Midbrain (tissue), 1 donor: ENCODE measurements around the gene TFDP2.
"Not testable (repeated sequence)": the region's sequence is repeated elsewhere in the genome, so short reads cannot be mapped to it uniquely, and the experiment has no call there.

Experiments used
- DNase-seq: peaks from one replicate; lab custom pipeline; 2025; lab: John Stamatoyannopoulos, UW

TFDP2 gene, protein sequence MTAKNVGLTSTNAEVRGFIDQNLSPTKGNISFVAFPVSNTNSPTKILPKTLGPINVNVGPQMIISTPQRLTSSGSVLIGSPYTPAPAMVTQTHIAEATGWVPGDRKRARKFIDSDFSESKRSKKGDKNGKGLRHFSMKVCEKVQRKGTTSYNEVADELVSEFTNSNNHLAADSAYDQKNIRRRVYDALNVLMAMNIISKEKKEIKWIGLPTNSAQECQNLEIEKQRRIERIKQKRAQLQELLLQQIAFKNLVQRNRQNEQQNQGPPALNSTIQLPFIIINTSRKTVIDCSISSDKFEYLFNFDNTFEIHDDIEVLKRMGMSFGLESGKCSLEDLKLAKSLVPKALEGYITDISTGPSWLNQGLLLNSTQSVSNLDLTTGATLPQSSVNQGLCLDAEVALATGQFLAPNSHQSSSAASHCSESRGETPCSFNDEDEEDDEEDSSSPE

GRCh38 chr3:142148792-142149672 lies at the start of gene TFDP2:
TFDP2 (minus strand) TSS chr3:142149544; CDS start chr3:142101749, 47,795 bp downstream.
- peak; percentile 94 for DNase-seq

DNA sequence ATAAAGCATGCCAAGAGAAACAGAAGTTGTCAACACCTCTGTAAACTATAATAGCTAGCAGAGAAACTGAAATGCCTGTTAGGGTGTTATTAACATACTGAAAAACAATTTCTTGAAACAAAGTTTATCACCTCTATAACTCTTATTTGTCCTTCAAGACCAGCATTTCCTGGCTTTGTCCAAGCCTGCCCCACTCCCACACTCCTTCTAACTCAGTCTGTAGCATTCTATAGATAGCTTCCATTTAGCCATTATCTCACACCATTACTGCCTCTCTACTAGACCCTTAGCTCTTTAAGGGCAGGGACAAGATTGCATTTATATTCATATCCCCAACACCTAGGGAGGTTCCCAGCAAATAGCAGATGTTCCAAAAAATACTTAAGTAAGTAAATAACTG lies 39.5 kb upstream of the TFDP2 start:
- no peak for DNase-seq

- DNase-seq: peak; percentile 9
Measured at GRCh38 chr3:142180761-142181362, 31.5 kb upstream of the TFDP2 start.

- DNase-seq: no peak
Measured at GRCh38 chr3:142175478-142175877, 26.1 kb upstream of the TFDP2 start.

- DNase-seq: no peak
Measured at GRCh38 chr3:142174559-142174958, 25.2 kb upstream of the TFDP2 start.

GRCh38 chr3:142168514-142168913 lies 19.2 kb upstream of the TFDP2 start:
- DNase-seq: no peak

DNA sequence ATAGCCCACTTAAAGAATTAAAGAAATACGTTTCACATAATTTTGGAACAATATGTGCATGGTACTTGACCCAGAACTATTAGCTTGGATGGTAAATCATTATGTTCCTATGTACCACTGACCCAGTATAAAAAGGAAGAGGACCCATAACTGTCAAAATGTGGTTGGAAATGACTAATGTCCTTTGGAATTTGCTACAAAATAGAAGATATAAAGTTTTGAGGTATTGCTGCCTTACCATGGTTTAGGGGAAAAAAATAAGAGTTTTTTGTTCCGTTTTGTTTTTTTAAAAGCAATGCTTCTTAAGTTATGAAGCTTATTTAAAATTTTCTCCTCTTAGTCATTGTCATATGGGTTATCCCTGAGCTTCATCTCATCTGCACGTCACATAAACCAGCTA lies 15.8 kb upstream of the TFDP2 start:
- no peak for DNase-seq

GRCh38 chr3:142159083-142159740 lies 9.9 kb upstream of the TFDP2 start:
- no peak for DNase-seq

GRCh38 chr3:142154186-142154585 lies 4.8 kb upstream of the TFDP2 start:
- no peak for DNase-seq

DNA sequence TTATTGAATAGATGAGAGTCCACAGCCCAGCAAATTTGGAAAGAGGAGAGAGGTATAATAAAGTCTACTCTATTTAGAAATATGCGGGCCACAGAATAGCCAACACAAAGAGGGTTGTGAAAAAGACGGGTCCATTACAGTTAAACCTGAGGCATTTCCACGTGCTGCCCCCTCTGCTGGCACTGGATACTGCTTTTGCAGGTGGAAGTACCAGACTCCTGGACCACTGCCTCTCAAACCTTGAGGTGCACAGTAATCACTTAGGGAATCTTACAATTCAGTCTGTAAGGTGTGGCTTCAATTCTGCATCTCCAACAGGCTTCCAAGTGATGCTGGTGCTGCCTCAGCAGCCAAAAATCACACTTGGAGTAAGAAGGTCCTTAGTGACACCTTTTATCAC lies 3.0 kb upstream of the TFDP2 start:
- no peak for DNase-seq

GRCh38 chr3:142151828-142152227 lies 2.5 kb upstream of the TFDP2 start:
- no peak for DNase-seq

DNA sequence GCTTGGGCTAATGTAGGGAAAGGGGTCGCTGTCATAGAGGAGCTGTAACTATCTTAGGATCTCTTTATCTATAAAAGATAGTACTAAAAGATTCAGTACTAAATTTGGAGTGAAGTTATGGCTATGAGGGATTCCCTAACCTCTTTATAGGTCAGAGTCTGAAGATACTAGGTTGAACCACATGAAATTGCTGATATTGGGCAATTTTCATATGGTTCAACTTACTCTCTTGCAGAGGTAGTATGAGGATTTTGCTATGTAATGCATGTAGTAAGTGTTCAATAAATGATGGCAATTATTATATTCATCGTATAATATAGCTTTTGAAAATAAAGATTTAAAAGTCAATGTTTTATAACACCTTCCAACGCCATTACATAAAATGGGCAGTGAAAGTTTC lies 1.9 kb upstream of the TFDP2 start:
- DNase-seq: no peak

DNA sequence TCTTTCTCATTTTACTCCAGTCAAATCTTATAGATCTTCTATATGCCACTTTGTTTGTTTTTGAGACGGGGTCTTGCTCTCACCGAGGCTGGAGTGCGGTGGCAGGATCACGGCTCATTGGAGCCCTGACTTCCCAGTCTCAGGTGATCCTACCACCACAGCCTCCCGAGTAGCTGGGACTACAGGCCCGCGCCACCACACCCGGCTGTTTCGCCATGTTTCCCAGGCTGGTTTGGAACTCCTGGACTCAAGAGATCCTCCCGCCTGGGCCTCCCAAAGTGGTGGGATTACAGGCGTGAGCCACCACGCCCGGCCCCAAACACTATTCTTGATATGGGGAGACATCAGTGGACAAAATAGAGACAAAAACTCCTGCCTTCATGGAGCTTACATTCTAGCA lies 927 bp upstream of the TFDP2 start:
- DNase-seq: no peak

DNA sequence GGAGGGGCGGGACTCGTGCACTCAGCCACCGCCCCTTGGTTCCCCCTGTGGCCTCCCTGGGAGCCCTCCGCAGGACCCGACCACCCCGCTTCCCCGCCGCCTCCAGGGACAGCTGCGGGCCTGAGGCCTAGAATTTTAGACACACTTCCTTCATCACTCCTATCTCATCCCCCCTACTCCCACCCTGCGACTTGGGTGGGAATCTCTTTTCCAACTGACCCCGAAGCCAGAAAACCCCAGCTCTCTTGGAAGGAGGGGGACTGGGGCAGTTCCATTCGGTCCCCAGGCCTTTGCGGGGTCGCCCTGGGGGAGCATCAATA lies 289 bp upstream of the TFDP2 start:
- no peak for DNase-seq

- no peak for DNase-seq
Measured at GRCh38 chr3:142148044-142148791, 1.1 kb downstream of the TFDP2 start.

DNA sequence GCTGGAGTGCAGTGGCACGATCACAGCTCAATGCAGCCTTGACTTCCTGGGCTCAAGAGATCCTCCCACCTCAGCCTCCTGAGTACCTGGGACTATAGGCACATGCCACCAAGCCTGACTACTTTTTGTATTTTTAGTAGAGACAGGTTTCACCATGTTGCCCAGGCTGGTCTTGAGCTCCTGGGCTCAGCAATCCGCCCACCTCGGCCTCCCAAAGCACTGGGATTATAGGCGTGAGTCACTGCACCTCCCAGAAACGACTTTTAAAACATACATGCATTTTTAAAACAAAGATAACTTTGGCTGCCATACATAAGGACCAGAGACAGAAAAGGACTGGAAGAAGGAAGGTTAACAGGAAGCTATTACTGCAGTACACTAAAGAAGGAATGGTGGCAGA lies 4.8 kb downstream of the TFDP2 start:
- DNase-seq: not testable (repeated sequence)

DNA sequence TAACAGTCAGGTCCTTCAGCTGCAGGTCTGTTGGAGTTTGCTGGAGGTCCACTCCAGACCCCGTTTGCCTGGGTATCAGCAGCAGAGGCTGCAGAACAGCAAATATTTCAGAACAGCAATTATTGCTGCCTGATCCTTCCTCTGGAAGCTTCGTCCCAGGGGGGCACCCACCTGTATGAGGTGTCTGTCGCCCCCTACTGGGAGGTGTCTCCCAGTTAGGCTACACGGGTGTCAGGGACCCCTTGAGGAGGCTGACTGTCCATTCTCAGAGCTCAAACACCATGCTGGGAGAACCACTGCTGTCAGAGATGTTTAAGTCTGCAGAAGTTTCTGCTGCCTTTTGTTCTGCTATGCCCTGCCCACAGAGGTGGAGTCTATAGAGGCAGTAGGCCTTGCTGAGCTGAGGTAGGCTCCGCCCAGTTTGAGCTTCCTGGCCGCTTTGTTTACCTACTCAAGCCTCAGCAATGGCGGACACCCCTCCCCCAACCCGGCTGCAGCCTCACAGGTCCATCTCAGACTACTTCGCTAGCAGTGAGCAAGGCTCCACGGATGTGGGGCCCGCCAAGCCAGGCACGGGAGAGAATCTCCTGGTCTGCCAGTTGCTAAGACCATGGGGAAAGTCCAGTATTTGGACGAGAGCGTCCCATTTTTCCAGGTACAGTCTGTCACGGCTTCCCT lies 8.6 kb downstream of the TFDP2 start:
- not testable (repeated sequence) for DNase-seq

GRCh38 chr3:142137089-142137488 lies 12.3 kb downstream of the TFDP2 start:
- not testable (repeated sequence) for DNase-seq

GRCh38 chr3:142134799-142135325 lies 14.5 kb downstream of the TFDP2 start:
- DNase-seq: no peak

- no peak for DNase-seq
Measured at GRCh38 chr3:142129516-142130171, 19.7 kb downstream of the TFDP2 start.
